ENCODE results near the gene GALK2.

DNA sequence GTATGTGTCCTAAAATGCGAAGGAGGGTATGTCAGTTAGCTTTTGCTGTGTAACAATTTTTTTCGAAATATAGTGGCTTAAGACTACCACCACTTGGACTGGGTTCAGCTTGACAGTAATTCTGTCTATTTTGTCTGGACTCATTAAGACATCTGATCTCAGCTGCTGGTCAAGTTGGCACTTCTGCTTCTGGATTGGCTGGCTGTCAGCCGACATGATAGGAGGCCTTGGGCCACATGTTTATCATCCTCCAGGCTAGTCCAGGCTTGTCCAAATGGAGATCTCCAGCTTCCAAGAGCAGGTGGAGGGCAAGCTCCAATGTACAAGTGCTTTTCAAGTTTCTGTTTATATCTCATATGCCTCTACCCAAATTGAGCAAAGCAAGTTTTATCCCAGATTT, 95.9 kb downstream of the GALK2 start:
- TF ChIP-seq POLR2A (IDR thresholded peaks at IDR 0.05; ENCODE audit: low read depth, low read length): no peak
- TF ChIP-seq POLR2AphosphoS5 (IDR thresholded peaks at IDR 0.05; ENCODE audit: low read depth, low read length): no peak
